GM19328 (cell line): ENCODE results near the gene RAB19.
"Not testable (repeated sequence)": the region's sequence is repeated elsewhere in the genome, so short reads cannot be mapped to it uniquely, and the experiment has no call there.

Experiments used
- ATAC-seq: cut with Tn5 transposase; IDR thresholded peaks from one replicate; pipeline ENCODE4 v1.9.1; 2021; ENCODE audit warnings: mild to moderate bottlenecking, moderate library complexity; ENCODE audit not compliant: unreplicated experiment

RAB19 gene

DNA sequence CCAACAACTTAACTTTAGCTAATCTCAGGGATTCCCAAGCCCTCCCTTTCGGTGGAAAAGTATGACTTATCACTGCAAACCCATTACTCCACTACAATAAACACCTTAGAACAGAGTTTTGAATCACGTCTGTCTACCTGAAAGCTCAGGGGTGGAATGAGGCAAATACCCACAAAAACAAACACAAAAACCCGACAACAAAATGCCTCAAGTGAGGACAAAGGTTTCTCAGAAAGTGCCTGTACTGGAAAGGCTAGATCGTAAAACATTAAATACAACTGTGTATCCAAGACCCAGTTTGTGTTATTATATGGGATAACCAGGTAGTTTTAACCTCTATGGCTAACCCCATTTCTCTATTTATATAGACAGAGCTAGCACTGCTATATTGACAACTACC lies 49.4 kb downstream of the RAB19 start:
- ATAC-seq = no peak

DNA sequence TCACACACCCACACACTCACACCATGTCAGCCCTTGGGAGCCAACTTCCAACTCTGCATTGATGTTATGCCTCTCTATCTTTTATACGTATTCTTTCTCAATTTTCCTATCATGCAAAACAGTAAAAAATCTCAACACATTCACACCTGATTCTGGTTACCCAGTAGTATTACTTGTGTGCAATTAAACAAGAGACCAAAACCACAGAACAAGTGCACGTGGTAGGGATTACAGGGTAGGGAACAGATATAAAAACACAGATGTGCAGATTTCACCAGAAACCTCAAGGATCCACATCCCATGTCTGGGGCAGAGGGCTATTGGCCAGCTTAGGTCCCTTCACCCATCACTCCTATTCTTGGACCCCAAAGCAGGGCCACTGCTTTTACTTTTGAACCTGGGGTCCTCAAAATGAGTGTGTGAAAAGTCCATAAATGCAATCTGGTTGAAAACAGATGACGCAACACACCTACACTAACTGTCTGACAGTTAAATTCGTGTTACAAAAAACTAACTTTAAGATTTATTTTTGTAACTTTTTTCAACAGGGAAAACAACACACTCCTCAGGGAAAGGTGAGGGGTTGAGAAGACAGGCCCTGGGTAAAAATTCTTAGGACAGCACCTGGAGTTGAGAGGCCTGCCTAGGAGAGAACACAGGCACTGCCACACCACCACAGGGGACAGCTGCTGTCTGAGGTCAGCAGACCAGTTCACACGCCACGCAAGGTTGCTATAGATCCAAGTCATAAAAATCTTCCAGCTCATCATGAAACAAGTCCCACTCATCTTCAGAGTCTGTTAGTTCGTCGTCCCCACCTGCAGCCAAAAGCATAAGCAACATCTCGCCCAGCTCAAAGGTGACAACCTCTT lies 50.2 kb downstream of the RAB19 start:
- not testable (repeated sequence) for ATAC-seq

- ATAC-seq = no peak
These were observed 50.8 kb downstream of the RAB19 start for GRCh38 chr7:140454657-140455015.

- ATAC-seq = no peak
These were observed 51.9 kb downstream of the RAB19 start for GRCh38 chr7:140455743-140456142.

DNA sequence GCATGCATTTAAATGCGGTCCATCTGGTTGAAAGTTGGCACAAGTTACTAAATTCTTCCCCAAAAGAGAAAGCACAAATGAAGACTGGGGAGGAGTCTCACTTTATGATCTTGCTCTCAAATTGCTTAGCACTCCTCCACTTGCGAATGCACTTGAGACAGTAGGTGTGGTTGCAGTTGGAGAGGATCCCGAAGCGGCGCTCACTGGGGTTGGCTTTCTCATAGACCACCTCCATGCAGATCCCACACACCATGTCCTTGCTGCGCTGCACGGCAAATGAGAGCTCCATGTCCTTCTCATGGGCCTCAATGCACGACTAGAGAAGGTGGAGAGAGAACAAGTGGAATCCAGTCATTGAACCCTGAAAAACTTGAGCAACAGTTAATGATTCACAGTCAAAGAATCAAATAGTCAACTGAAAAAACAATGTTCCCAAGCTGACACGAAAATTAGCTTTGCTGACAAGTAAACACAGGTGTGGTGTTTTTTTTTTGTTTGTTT lies 52.7 kb downstream of the RAB19 start:
- no peak for ATAC-seq

GRCh38 chr7:140458201-140458600 lies 54.3 kb downstream of the RAB19 start:
- no peak for ATAC-seq

DNA sequence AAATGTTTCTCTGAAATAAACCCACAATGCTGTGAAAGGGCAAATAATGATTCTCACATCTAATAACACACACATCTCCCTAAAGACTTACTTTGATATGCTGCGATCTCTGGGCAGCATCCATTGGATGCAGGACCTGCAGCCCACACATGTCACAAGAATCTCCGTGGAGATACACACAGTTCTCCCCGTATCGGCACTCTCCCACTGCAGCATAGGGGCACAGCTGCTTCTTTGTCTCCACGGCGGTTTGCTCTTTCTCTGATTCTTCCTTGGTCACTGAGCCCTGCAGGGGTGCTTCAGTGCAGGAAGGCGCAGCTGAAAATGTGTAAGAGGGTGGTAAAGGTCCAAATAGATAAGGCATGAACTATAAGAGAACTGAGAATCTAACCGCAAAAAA lies 55.1 kb downstream of the RAB19 start:
- no peak for ATAC-seq

GRCh38 chr7:140463111-140463510 lies 59.3 kb downstream of the RAB19 start:
- ATAC-seq = no peak

GRCh38 chr7:140475747-140476333 lies 72.0 kb downstream of the RAB19 start:
- ATAC-seq = no peak

GRCh38 chr7:140476698-140477261 lies 72.9 kb downstream of the RAB19 start:
- no peak for ATAC-seq
